ENCODE measurements around the gene HELZ2. TPM values are rescaled to one million over a fixed set of nuclear protein-coding genes. Genes with fewer than 3 reads are reported as not detected.
"Not testable (repeated sequence)": the region's sequence is repeated elsewhere in the genome, so short reads cannot be mapped to it uniquely, and the experiment has no call there.

HELZ2 gene
- total and polyA plus RNA-seq, 9 donors, result 5.8 to 12.4 (median 7.4) TPM

- not testable (repeated sequence) for H3K4me1 ChIP-seq (ENCODE audit: control insufficient read depth, insufficient read depth, low read length); H3K4me3 ChIP-seq (ENCODE audit: low read length); H3K27me3 ChIP-seq (ENCODE audit: control insufficient read depth, insufficient read depth, low read length); H3K9me3 ChIP-seq (replicated peaks; ENCODE audit: control insufficient read depth, low read depth, low read length); DNase-seq; H3K27ac ChIP-seq (ENCODE audit: low read length)
- 100% methylated on average over 2 of the region's 18 CpGs for WGBS (ENCODE audit: insufficient coverage)
- H3K36me3 ChIP-seq (ENCODE audit: control insufficient read depth, insufficient read depth, low read length), result peaks cover 36% of the 10 kb centered on the region
Observed at GRCh38 chr20:63613863-63614594, 40.0 kb upstream of the HELZ2 start.

GRCh38 chr20:63612276-63612931, 38.4 kb upstream of the HELZ2 start:
- Histone ChIP-seq H3K4me3 (ENCODE audit: low read length) (no peak overlapping the region), H3K4me1 (ENCODE audit: control insufficient read depth, insufficient read depth, low read length) (no peaks in the 10 kb centered on the region), H3K9me3 (replicated peaks; ENCODE audit: control insufficient read depth, low read depth, low read length) (peaks cover 2% of the 10 kb centered on the region), H3K36me3 (ENCODE audit: control insufficient read depth, insufficient read depth, low read length) (peaks cover 21% of the 10 kb centered on the region), H3K27me3 (ENCODE audit: control insufficient read depth, insufficient read depth, low read length) (no peaks in the 10 kb centered on the region), H3K27ac (ENCODE audit: low read length) (no peak overlapping the region)
- WGBS (ENCODE audit: insufficient coverage), result 78% methylated on average over 14 of the region's 20 CpGs
- DNase-seq, result no peak

GRCh38 chr20:63611646-63612045, 37.6 kb upstream of the HELZ2 start:
- Histone ChIP-seq H3K36me3 (ENCODE audit: control insufficient read depth, insufficient read depth, low read length) (peaks cover 15% of the 10 kb centered on the region), H3K27ac (ENCODE audit: low read length) (no peak overlapping the region), H3K4me1 (ENCODE audit: control insufficient read depth, insufficient read depth, low read length) (no peaks in the 10 kb centered on the region), H3K9me3 (replicated peaks; ENCODE audit: control insufficient read depth, low read depth, low read length) (peaks cover 2% of the 10 kb centered on the region), H3K4me3 (ENCODE audit: low read length) (no peak overlapping the region), H3K27me3 (ENCODE audit: control insufficient read depth, insufficient read depth, low read length) (no peaks in the 10 kb centered on the region)
- DNase-seq, result no peak
- whole genome bisulfite sequencing (ENCODE audit: insufficient coverage), result 86% methylated on average over 9 of the region's 10 CpGs

- DNase-seq, result no peak
- Histone ChIP-seq H3K27me3 (ENCODE audit: control insufficient read depth, insufficient read depth, low read length) (no peaks in the 10 kb centered on the region), H3K36me3 (ENCODE audit: control insufficient read depth, insufficient read depth, low read length) (peaks cover 11% of the 10 kb centered on the region), H3K4me1 (ENCODE audit: control insufficient read depth, insufficient read depth, low read length) (no peaks in the 10 kb centered on the region), H3K9me3 (replicated peaks; ENCODE audit: control insufficient read depth, low read depth, low read length) (peaks cover 2% of the 10 kb centered on the region), H3K4me3 (ENCODE audit: low read length) (no peak overlapping the region), H3K27ac (ENCODE audit: low read length) (no peak overlapping the region)
- WGBS (ENCODE audit: insufficient coverage), result 88% methylated on average over 14 of the region's 17 CpGs
Observed at GRCh38 chr20:63610581-63611435, 36.8 kb upstream of the HELZ2 start.

GRCh38 chr20:63606686-63607085, 32.6 kb upstream of the HELZ2 start:
- Histone ChIP-seq H3K36me3 (ENCODE audit: control insufficient read depth, insufficient read depth, low read length) (peaks cover 20% of the 10 kb centered on the region), H3K27me3 (ENCODE audit: control insufficient read depth, insufficient read depth, low read length) (no peaks in the 10 kb centered on the region), H3K9me3 (replicated peaks; ENCODE audit: control insufficient read depth, low read depth, low read length) (no peaks in the 10 kb centered on the region), H3K4me1 (ENCODE audit: control insufficient read depth, insufficient read depth, low read length) (no peaks in the 10 kb centered on the region), H3K4me3 (ENCODE audit: low read length) (no peak overlapping the region), H3K27ac (ENCODE audit: low read length) (no peak overlapping the region)
- DNase-seq, result no peak
- 98% methylated on average over 8 of the region's 9 CpGs for WGBS (ENCODE audit: insufficient coverage)

GRCh38 chr20:63602321-63602720, 28.3 kb upstream of the HELZ2 start:
- Histone ChIP-seq H3K9me3 (replicated peaks; ENCODE audit: control insufficient read depth, low read depth, low read length) (no peaks in the 10 kb centered on the region), H3K27ac (ENCODE audit: low read length) (no peak overlapping the region), H3K4me3 (ENCODE audit: low read length) (no peak overlapping the region), H3K36me3 (ENCODE audit: control insufficient read depth, insufficient read depth, low read length) (peaks cover 50% of the 10 kb centered on the region), H3K4me1 (ENCODE audit: control insufficient read depth, insufficient read depth, low read length) (no peaks in the 10 kb centered on the region), H3K27me3 (ENCODE audit: control insufficient read depth, insufficient read depth, low read length) (no peaks in the 10 kb centered on the region)
- WGBS (ENCODE audit: insufficient coverage), result 89% methylated on average over 3 of the region's 3 CpGs
- no peak for DNase-seq

- DNase-seq; H3K27me3 ChIP-seq (ENCODE audit: control insufficient read depth, insufficient read depth, low read length); H3K4me3 ChIP-seq (ENCODE audit: low read length); H3K27ac ChIP-seq (ENCODE audit: low read length); H3K4me1 ChIP-seq (ENCODE audit: control insufficient read depth, insufficient read depth, low read length); H3K9me3 ChIP-seq (replicated peaks; ENCODE audit: control insufficient read depth, low read depth, low read length): not testable (repeated sequence)
- peaks cover 53% of the 10 kb centered on the region for H3K36me3 ChIP-seq (ENCODE audit: control insufficient read depth, insufficient read depth, low read length)
- 90% methylated on average over 6 of the region's 8 CpGs for WGBS (ENCODE audit: insufficient coverage)
Observed at GRCh38 chr20:63601679-63602078, 27.6 kb upstream of the HELZ2 start.

- H3K36me3 ChIP-seq (ENCODE audit: control insufficient read depth, insufficient read depth, low read length), result peaks cover 67% of the 10 kb centered on the region
- 87% methylated on average over 26 of the region's 27 CpGs for WGBS (ENCODE audit: insufficient coverage)
Observed at GRCh38 chr20:63599396-63600050, 25.5 kb upstream of the HELZ2 start.

GRCh38 chr20:63598479-63599395, 24.7 kb upstream of the HELZ2 start:
- Histone ChIP-seq H3K4me3 (ENCODE audit: low read length) (no peak overlapping the region), H3K36me3 (ENCODE audit: control insufficient read depth, insufficient read depth, low read length) (peaks cover 70% of the 10 kb centered on the region), H3K27ac (ENCODE audit: low read length) (no peak overlapping the region), H3K9me3 (replicated peaks; ENCODE audit: control insufficient read depth, low read depth, low read length) (no peaks in the 10 kb centered on the region), H3K27me3 (ENCODE audit: control insufficient read depth, insufficient read depth, low read length) (no peaks in the 10 kb centered on the region), H3K4me1 (ENCODE audit: control insufficient read depth, insufficient read depth, low read length) (no peaks in the 10 kb centered on the region)
- no peak for DNase-seq
- 86% methylated on average over 33 of the region's 33 CpGs for WGBS (ENCODE audit: insufficient coverage)

More at GRCh38 chr20:63599396-63600050, 25.5 kb upstream of the HELZ2 start:
- H3K9me3 ChIP-seq (replicated peaks; ENCODE audit: control insufficient read depth, low read depth, low read length), result no peaks in the 10 kb centered on the region
- H3K4me1 ChIP-seq (ENCODE audit: control insufficient read depth, insufficient read depth, low read length), result no peaks in the 10 kb centered on the region
- H3K27me3 ChIP-seq (ENCODE audit: control insufficient read depth, insufficient read depth, low read length), result no peaks in the 10 kb centered on the region
- H3K27ac ChIP-seq (ENCODE audit: low read length), result no peak overlapping the region
- DNase-seq, result no peak
- no peak overlapping the region for H3K4me3 ChIP-seq (ENCODE audit: low read length)

Data from muscle of leg (tissue), 11 donors.